Astrocyte of the cerebellum (primary cell): ENCODE results near the gene IFFO2.

ENCODE experiments used
- DNase-seq: peaks from one replicate; pipeline ENCODE4 v3.0.0-alpha.2; 2011; ENCODE audit warnings: low read depth
- H3K4me3 ChIP-seq: 2 replicates; pipeline ENCODE4 v1.5.1; 2011; ENCODE audit warnings: mild to moderate bottlenecking, low read depth, low read length, moderate library complexity
- in situ Hi-C: cut with HindIII; loops from 2 replicates; pipeline ENCODE4 v1.10.0; 2017; ENCODE audit warnings: low sequenced_read_pairs
- TF ChIP-seq, protein P1 (sequence below): IDR thresholded peaks from 2 replicates; pipeline ENCODE4 v1.5.1; 2012; ENCODE audit warnings: low read length, low read depth, moderate library complexity, mild to moderate bottlenecking; ENCODE audit errors: missing control alignments

The IFFO2 gene

GRCh38 chr1:18997508-18997907 is 41.0 kb upstream of the IFFO2 start:
- no peak overlapping the region for H3K4me3 ChIP-seq
- in situ Hi-C loops: no loop called here
- TF ChIP-seq, protein P1, sequence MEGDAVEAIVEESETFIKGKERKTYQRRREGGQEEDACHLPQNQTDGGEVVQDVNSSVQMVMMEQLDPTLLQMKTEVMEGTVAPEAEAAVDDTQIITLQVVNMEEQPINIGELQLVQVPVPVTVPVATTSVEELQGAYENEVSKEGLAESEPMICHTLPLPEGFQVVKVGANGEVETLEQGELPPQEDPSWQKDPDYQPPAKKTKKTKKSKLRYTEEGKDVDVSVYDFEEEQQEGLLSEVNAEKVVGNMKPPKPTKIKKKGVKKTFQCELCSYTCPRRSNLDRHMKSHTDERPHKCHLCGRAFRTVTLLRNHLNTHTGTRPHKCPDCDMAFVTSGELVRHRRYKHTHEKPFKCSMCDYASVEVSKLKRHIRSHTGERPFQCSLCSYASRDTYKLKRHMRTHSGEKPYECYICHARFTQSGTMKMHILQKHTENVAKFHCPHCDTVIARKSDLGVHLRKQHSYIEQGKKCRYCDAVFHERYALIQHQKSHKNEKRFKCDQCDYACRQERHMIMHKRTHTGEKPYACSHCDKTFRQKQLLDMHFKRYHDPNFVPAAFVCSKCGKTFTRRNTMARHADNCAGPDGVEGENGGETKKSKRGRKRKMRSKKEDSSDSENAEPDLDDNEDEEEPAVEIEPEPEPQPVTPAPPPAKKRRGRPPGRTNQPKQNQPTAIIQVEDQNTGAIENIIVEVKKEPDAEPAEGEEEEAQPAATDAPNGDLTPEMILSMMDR: no peak
- DNase-seq: no peak

DNA sequence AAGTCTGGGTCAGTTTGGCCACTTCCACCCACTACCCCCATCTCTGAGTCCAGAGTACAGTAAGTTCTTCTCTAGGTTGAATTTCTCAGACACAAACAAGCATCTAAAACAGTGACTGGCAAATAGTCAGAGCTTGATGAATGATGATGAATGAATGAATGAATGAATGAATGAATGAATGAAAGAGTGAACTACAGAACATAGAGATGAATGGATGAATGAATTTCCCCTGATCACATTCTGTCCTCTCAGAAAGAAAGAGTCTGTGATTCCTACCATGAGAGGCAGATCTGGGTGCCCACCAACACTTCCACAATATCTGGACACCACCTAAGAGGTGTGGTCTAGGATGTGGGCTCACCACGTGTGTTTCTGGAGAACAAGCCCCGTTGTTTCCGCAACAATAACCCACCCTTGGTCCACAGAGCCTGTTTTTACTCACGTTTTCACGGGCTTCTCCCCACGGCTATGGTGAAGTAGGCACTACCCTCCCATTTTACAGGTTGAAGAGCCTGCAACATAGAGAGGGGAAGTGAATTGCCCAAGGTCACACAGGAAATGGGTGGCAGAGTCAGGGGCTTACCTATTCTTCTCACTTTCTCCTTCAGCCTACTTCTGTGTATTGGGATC is 40.2 kb upstream of the IFFO2 start:
- in situ Hi-C loops: no loop called here
- no peak for DNase-seq
- TF ChIP-seq, protein P1: no peak
- H3K4me3 ChIP-seq: no peak overlapping the region

DNA sequence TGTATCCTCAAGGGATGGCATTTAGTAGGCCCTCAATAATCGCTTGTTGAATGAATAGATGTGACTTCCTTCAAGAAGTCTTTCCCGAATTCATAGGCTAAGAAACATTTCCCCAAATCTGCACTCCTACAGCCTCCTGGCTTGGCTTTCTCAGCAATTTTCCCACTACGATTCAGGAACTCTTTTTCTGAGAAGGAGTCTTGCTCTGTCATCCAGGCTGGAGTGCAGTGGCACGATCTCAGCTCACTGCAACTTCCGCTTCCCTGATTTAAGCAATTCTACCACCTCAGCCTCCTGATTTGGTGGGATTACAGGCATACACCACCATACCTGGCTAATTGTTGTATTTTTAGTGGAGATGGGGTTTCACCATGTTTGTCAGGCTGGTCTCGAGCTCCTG is 37.9 kb upstream of the IFFO2 start:
- in situ Hi-C loops: no loop called here
- DNase-seq: no peak
- H3K4me3 ChIP-seq: no peak overlapping the region
- TF ChIP-seq, protein P1: no peak

- no peak overlapping the region for H3K4me3 ChIP-seq
- TF ChIP-seq, protein P1: no peak
- no peak for DNase-seq
- in situ Hi-C loops: no loop called here
These were observed 36.2 kb upstream of the IFFO2 start for GRCh38 chr1:18992646-18993045.

GRCh38 chr1:18991585-18991984 is 35.1 kb upstream of the IFFO2 start:
- TF ChIP-seq, protein P1: no peak
- in situ Hi-C loops: no loop called here
- no peak overlapping the region for H3K4me3 ChIP-seq
- DNase-seq: no peak

GRCh38 chr1:18989896-18990295 is 33.4 kb upstream of the IFFO2 start:
- H3K4me3 ChIP-seq: no peak overlapping the region
- TF ChIP-seq, protein P1: no peak
- no peak for DNase-seq
- in situ Hi-C loops: no loop called here
